Melanocyte of skin (primary cell): ENCODE measurements around the gene PCDHB5. TPM values are rescaled to one million over a fixed set of nuclear protein-coding genes. Genes with fewer than 3 reads are reported as not detected.

Experiments
- total RNA-seq, 2 donors: library from RNA; depleted of rRNA; stranded (reverse); fragments of >200 nt; gene quantifications; 2 replicates each; pipeline ENCODE4 v1.2.3, GENCODE V29; 2012

Gene PCDHB5
- under 1 TPM in 1 of 2 donors, not detected in 1; 0.69 TPM for total RNA-seq

DNA sequence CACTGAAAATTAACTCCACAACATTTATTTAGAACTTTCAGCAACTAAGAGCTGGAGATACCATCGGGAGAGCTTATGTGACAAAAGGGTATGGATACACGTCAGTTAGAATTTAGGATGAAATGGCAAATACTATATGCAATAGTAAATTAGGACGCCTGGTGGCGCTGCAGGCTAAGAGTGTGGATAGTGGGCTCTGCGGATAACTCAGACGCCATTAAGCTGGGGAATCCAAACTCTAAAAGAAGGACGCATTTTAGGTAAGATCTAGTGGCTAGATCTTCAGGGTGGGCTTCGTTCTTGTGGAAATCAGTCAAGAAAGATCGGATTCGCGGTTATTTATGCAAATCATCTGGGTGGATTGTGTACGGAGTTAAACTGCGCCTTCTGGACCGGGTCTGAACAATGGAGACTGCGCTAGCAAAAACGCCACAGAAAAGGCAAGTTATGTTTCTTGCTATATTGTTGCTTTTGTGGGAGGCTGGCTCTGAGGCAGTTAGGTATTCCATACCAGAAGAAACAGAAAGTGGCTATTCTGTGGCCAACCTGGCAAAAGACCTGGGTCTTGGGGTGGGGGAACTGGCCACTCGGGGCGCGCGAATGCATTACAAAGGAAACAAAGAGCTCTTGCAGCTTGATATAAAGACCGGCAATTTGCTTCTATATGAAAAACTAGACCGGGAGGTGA lies at the start of gene PCDHB5:
PCDHB5 (plus strand) TSS at position 177 of the 688 bp plus-strand sequence; CDS start at position 406, 229 bp downstream.

DNA sequence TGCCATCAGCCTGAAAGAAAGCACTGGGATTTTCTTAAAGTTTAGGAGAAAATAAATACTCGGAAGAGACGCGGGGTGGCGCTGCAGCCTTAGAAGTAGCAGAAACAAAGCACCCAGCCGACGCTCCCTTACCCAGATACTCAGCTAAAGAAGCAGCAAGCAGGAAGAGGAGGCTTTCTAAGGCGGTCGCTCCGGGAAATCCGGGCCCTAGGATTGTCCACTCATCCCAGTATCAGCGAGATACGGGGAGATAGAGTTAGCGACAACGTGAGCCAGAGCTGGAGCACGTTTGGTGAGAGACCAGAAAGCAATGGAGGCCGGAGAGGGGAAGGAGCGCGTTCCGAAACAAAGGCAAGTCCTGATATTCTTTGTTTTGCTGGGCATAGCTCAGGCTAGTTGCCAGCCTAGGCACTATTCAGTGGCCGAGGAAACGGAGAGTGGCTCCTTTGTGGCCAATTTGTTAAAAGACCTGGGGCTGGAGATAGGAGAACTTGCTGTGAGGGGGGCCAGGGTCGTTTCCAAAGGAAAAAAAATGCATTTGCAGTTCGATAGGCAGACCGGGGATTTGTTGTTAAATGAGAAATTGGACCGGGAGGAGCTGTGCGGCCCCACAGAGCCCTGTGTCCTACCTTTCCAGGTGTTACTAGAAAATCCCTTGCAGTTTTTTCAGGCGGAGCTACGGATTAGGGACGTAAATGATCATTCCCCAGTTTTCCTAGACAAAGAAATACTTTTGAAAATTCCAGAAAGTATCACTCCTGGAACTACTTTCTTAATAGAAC lies 40.3 kb upstream of the PCDHB5 start, which contains the start of gene PCDHB2:
PCDHB2 (plus strand) TSS at position 135 of the 782 bp plus-strand sequence; CDS start at position 311, 176 bp downstream.

DNA sequence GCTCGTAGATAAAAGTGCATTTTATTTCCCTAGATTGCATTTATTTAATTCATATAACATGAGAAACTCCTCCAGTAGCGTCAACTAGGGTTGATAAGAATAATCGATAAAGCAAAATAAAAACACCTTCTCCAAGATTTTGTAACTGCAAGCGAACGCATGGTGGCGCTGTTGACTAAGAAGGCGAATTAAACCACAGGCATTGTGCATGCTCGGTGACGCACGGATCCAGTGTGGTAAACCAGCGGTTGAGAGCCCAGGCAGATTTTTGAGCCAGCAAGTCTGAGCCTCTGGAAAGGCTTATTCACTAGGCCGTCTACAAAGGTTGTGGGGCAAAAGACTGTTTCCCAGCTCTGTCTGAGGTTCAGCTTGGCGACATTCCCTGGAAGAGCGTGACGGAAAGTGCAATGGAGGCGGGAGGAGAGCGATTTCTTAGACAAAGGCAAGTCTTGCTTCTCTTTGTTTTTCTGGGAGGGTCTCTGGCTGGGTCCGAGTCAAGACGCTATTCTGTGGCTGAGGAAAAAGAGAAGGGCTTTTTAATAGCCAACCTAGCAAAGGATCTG lies 34.7 kb upstream of the PCDHB5 start, which contains the start of gene PCDHB3:
PCDHB3 (plus strand) TSS at position 231 of the 563 bp plus-strand sequence; CDS start at position 408, 177 bp downstream.

DNA sequence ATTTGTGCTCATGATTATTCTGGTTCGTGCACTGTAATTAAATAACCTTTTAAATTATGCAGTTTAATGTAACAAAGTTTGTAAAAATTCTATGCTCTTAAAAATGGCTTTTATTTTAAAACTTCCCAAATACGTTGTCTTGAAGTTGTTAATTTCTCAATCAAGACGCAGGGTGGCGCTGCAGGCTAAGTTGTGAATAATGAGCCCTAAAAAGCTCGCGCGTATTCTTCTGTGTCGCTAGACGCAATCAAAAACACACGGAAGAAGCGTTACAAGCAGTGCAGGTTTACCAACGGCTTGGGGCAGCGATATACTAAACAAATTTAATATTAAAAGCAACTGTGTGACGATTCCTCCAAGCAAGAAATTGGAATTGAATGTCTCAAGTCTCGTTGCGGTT lies 13.4 kb upstream of the PCDHB5 start, which contains the start of gene PCDHB4:
PCDHB4 (plus strand) TSS at position 256 of the 400 bp plus-strand sequence. CDS start 181 bp downstream, outside the sequence.

DNA sequence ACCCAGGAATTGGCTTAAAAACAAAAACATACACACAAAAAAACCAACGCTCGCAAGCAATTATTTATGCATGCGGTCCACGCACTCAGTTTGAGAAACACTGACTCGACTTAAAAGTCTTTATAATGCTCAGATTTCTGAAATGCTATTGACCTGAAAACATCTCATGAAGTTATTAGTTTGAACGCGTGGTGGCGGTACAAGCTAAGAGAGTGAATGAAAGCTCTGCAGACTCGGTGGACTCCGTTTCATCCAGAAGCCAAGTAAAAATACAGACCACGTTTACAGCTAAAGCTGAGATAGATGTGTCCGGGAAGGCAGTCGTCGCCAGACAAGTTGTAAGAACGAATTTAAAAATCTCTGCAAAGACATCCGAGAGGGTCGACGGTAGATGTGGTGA lies 14.8 kb downstream of the PCDHB5 start, which contains the start of gene PCDHB6:
PCDHB6 (plus strand) TSS at position 246 of the 400 bp plus-strand sequence. CDS start 201 bp downstream, outside the sequence.

DNA sequence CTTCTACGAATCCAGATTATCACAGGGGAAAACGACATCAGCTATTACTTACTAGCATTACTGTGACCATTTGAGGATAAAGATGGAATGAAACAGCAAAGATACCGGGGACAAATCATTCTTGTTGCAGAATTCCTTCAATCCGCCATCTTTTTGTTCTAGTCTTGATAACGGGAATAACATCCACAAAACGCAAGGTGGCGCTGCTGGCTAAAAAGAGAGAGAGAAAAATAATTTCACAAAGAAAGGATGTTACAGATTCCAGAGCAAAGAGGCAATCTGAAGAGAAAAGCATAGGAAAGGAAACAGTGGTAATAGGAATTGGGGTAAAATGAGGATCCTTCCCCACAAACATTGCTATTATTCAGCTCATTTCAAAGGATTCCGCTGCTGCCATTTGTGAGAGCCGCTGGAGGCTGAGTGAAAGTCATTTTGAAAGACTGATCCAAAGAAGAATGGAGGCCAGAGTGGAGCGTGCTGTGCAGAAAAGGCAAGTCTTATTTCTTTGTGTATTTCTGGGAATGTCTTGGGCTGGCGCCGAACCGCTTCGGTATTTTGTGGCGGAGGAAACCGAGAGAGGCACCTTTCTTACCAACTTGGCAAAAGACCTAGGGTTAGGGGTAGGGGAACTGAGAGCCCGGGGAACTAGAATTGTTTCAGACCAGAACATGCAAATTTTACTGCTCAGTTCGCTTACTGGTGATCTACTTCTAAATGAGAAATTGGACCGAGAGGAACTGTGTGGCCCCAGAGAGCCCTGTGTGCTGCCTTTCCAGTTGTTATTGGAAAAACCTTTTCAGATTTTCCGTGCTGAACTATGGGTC lies 37.6 kb downstream of the PCDHB5 start, which contains the start of gene PCDHB7:
PCDHB7 (plus strand) TSS at position 264 of the 824 bp plus-strand sequence; CDS start at position 456, 192 bp downstream.

DNA sequence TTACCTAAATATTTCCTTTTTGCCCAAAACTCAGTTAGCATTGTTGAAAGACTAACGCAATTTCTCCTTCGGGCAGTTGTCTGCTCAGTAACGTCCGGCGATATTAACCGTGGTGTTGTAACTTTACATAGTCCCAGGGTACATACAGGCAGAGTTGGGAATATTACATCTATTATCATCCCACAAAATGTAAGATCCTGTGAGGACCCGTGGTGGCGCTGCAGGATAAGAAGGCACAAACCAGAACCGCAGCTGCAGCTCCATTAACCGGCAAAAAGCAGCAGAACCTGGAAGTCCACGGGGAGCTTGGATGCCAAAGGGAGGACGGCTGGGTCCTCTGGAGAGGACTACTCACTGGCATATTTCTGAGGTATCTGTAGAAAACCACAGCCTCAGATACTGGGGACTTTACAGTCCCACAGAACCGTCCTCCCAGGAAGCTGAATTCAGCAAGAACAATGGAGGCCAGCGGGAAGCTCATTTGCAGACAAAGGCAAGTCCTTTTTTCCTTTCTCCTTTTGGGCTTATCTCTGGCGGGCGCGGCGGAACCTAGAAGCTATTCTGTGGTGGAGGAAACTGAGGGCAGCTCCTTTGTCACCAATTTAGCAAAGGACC lies 42.7 kb downstream of the PCDHB5 start, which contains the start of gene PCDHB8:
PCDHB8 (plus strand) TSS at position 214 of the 615 bp plus-strand sequence; CDS start at position 459, 245 bp downstream.

DNA sequence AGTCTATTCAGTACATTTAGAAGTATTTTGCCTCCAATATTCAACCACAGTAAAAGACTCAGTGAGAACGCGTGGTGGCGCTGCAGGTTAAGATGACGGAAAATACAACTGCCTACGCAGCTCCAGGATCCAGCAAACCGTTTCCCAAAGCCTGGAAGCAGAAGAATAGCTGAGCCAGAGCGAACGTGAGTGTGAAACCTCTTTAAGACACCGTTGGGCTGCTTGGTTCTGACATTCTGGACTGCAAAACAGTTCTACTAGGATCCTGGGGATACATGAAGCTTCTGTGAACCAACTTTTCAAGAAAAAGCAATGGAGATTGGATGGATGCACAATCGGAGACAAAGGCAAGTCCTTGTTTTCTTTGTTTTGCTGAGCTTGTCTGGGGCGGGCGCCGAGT lies 47.2 kb downstream of the PCDHB5 start, which contains the start of gene PCDHB16:
PCDHB16 (plus strand) TSS at position 140 of the 400 bp plus-strand sequence; CDS start at position 313, 173 bp downstream.

DNA sequence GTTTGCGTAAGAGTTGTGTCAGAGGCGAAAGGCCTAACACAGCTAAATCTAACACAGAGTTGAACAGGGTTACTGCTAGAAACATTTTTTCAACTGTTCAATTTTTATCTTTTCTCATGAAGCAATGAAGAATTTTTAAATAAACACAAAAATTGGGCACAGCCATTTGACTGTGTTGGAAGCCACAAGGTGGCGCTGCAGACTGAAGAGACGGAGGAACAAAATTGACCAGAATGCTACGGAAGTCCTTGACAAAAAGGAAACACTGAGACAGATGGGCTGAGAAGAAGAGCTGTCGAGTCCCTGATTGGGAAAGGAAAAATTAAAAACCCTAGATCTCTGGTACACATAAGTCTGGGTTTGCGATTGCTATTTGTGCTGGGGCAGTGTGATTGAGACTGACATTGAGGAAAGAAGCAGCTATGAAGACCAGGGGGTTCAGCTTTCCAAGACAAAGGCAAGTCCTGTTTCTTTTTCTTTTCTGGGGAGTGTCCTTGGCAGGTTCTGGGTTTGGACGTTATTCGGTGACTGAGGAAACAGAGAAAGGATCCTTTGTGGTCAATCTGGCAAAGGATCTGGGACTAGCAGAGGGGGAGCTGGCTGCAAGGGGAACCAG lies 52.0 kb downstream of the PCDHB5 start, which contains the start of gene PCDHB9:
PCDHB9 (plus strand) TSS at position 265 of the 616 bp plus-strand sequence; CDS start at position 423, 158 bp downstream.

Other genes starting within 250 kb of the PCDHB5 start
- under 1 TPM in 1 of 2 donors, not detected in 1; 0.34 TPM for gene PCDHAC1, start 208.9 kb upstream of the PCDHB5 start, total RNA-seq
- gene PCDHAC2, start 168.7 kb upstream of the PCDHB5 start, total RNA-seq = under 1 TPM in 1 of 2 donors, not detected in 1; 0.69 TPM
- gene PCDHB1, start 83.8 kb upstream of the PCDHB5 start, total RNA-seq = not detected
- gene PCDHB2, start 40.6 kb upstream of the PCDHB5 start, total RNA-seq = under 1 TPM; under 0.01 to 0.34 TPM
- under 1 TPM in 1 of 2 donors, not detected in 1; under 0.01 TPM for gene PCDHB3, start 34.7 kb upstream of the PCDHB5 start, total RNA-seq
- gene PCDHB4, start 13.4 kb upstream of the PCDHB5 start, total RNA-seq = under 1 TPM in 1 of 2 donors, not detected in 1; 0.69 TPM
- gene PCDHB6, start 14.9 kb downstream of the PCDHB5 start, total RNA-seq = not detected
- under 1 TPM; under 0.01 TPM for gene PCDHB7, start 37.4 kb downstream of the PCDHB5 start, total RNA-seq
- gene PCDHB8, start 42.6 kb downstream of the PCDHB5 start, total RNA-seq = under 1 TPM in 1 of 2 donors, not detected in 1; under 0.01 TPM
- gene PCDHB16, start 47.2 kb downstream of the PCDHB5 start, total RNA-seq = not detected
- under 1 TPM in 1 of 2 donors, not detected in 1; under 0.01 TPM for gene PCDHB9, start 52.0 kb downstream of the PCDHB5 start, total RNA-seq
- gene PCDHB10, start 57.1 kb downstream of the PCDHB5 start, total RNA-seq = under 1 TPM in 1 of 2 donors, not detected in 1; under 0.01 TPM
- gene PCDHB11, start 64.4 kb downstream of the PCDHB5 start, total RNA-seq = not detected
- gene PCDHB12, start 73.5 kb downstream of the PCDHB5 start, total RNA-seq = under 1 TPM in 1 of 2 donors, not detected in 1; under 0.01 TPM
- gene PCDHB13, start 78.7 kb downstream of the PCDHB5 start, total RNA-seq = under 1 TPM; under 0.01 to 0.34 TPM
- under 1 TPM in 1 of 2 donors, not detected in 1; under 0.01 TPM for gene PCDHB14, start 88.1 kb downstream of the PCDHB5 start, total RNA-seq
- gene PCDHB15, start 110.2 kb downstream of the PCDHB5 start, total RNA-seq = not detected
- not detected for gene SLC25A2, start 168.8 kb downstream of the PCDHB5 start, total RNA-seq
- 10 to 100 TPM; 24.8 to 46.6 TPM for gene TAF7, start 185.6 kb downstream of the PCDHB5 start, total RNA-seq
- gene PCDHGA1, start 195.3 kb downstream of the PCDHB5 start, total RNA-seq = under 1 TPM; under 0.01 TPM
- gene PCDHGA2, start 203.6 kb downstream of the PCDHB5 start, total RNA-seq = under 1 TPM; 0.67 to 0.69 TPM
- under 1 TPM; 0.67 to 0.69 TPM for gene PCDHGA3, start 208.6 kb downstream of the PCDHB5 start, total RNA-seq
- under 1 TPM; 0.33 to 0.69 TPM for gene PCDHGB1, start 214.9 kb downstream of the PCDHB5 start, total RNA-seq
- 1 to 10 TPM in 1 of 2 donors, under 1 TPM in 1; 0.67 to 1.0 TPM for gene PCDHGA4, start 219.8 kb downstream of the PCDHB5 start, total RNA-seq
- gene PCDHGB2, start 224.8 kb downstream of the PCDHB5 start, total RNA-seq = 1 to 10 TPM in 1 of 2 donors, under 1 TPM in 1; 0.67 to 1.0 TPM
- gene PCDHGA5, start 229.0 kb downstream of the PCDHB5 start, total RNA-seq = under 1 TPM; under 0.01 to 0.69 TPM
- gene PCDHGB3, start 235.0 kb downstream of the PCDHB5 start, total RNA-seq = under 1 TPM; 0.69 to 1.00 TPM
- 1 to 10 TPM in 1 of 2 donors, under 1 TPM in 1; 1.00 to 2.1 TPM for gene PCDHGA6, start 238.7 kb downstream of the PCDHB5 start, total RNA-seq
- gene PCDHGA7, start 247.5 kb downstream of the PCDHB5 start, total RNA-seq = 1 to 10 TPM in 1 of 2 donors, under 1 TPM in 1; 0.67 to 1.0 TPM